HG03280 (cell line): Measurements from ENCODE around the gene ANXA9.

ENCODE experiments used
- ATAC-seq: cut with Tn5 transposase; IDR thresholded peaks from one replicate; pipeline ENCODE4 v1.9.1; 2021; ENCODE audit warnings: mild to moderate bottlenecking, moderate library complexity; ENCODE audit not compliant: unreplicated experiment

The ANXA9 gene

GRCh38 chr1:150981805-150982712, at the start of gene ANXA9:
Gene ANXA9, plus strand, starts transcription at chr1:150982292. Its CDS starts 814 bp downstream, at chr1:150983106.
- no peak for ATAC-seq

- ATAC-seq: no peak
Measured at GRCh38 chr1:150944856-150945255, 37.2 kb upstream of the ANXA9 start.

- no peak for ATAC-seq
Measured at GRCh38 chr1:150954708-150955107, 27.4 kb upstream of the ANXA9 start.

GRCh38 chr1:150955280-150955679, 26.8 kb upstream of the ANXA9 start:
- no peak for ATAC-seq

- no peak for ATAC-seq
Measured at GRCh38 chr1:150957666-150958065, 24.4 kb upstream of the ANXA9 start.

GRCh38 chr1:150960646-150961045, 21.4 kb upstream of the ANXA9 start:
- ATAC-seq: no peak

- no peak for ATAC-seq
Measured at GRCh38 chr1:150961756-150962155, 20.3 kb upstream of the ANXA9 start.

- ATAC-seq: no peak
Measured at GRCh38 chr1:150963321-150964163, 18.6 kb upstream of the ANXA9 start.

- no peak for ATAC-seq
Measured at GRCh38 chr1:150964164-150964489, 18.0 kb upstream of the ANXA9 start.

- ATAC-seq: no peak
Measured at GRCh38 chr1:150965605-150966004, 16.5 kb upstream of the ANXA9 start.

GRCh38 chr1:150966011-150966410, 16.1 kb upstream of the ANXA9 start:
- ATAC-seq: no peak

GRCh38 chr1:150967936-150968335, 14.2 kb upstream of the ANXA9 start:
- no peak for ATAC-seq

- no peak for ATAC-seq
Measured at GRCh38 chr1:150968491-150968890, 13.6 kb upstream of the ANXA9 start.

- no peak for ATAC-seq
Measured at GRCh38 chr1:150969626-150970025, 12.5 kb upstream of the ANXA9 start.

- no peak for ATAC-seq
Measured at GRCh38 chr1:150970808-150971582, 11.1 kb upstream of the ANXA9 start.

- ATAC-seq: no peak
Measured at GRCh38 chr1:150971583-150972416, 10.3 kb upstream of the ANXA9 start.

- no peak for ATAC-seq
Measured at GRCh38 chr1:150972417-150972940, 9.6 kb upstream of the ANXA9 start.

GRCh38 chr1:150973258-150973835, 8.7 kb upstream of the ANXA9 start:
- ATAC-seq: no peak

- ATAC-seq: peak; percentile 49
Measured at GRCh38 chr1:150973836-150974579, 8.1 kb upstream of the ANXA9 start.
